Measurements from ENCODE around the gene GALNT6. TPM values are rescaled to one million over a fixed set of nuclear protein-coding genes. Genes with fewer than 3 reads are reported as not detected.

GALNT6 gene
- total and polyA plus RNA-seq, 7 donors, result 0.10 to 2.1 (median 0.40) TPM

DNA sequence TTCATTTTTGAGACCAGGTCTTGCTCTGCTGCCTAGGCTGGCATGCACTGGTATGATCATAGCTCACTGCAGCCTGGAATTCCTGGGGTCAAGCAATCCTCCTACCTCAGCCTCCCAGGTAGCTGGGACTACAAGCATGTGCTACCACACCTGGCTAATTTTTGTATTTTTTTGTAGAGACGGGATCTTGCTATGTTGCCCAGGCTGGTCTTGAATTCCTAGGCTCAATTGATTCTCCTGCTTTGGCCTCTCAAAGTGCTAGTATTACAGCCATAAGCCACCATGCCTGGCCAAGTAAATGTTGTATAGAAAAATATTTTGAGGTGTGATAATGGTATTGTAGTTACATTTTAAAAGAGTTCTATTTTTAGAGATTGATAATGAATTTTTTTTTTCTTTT lies 79.8 kb downstream of the GALNT6 start:
- intact Hi-C loops (cut with DNase I), result no loop called here
- TF ChIP-seq, protein P1, sequence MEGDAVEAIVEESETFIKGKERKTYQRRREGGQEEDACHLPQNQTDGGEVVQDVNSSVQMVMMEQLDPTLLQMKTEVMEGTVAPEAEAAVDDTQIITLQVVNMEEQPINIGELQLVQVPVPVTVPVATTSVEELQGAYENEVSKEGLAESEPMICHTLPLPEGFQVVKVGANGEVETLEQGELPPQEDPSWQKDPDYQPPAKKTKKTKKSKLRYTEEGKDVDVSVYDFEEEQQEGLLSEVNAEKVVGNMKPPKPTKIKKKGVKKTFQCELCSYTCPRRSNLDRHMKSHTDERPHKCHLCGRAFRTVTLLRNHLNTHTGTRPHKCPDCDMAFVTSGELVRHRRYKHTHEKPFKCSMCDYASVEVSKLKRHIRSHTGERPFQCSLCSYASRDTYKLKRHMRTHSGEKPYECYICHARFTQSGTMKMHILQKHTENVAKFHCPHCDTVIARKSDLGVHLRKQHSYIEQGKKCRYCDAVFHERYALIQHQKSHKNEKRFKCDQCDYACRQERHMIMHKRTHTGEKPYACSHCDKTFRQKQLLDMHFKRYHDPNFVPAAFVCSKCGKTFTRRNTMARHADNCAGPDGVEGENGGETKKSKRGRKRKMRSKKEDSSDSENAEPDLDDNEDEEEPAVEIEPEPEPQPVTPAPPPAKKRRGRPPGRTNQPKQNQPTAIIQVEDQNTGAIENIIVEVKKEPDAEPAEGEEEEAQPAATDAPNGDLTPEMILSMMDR (IDR thresholded peaks at IDR 0.05), result no peak
- H3K27me3 ChIP-seq (ENCODE audit: insufficient read depth in 3 of 3, low read length in 2 of 3), result no peaks in the 10 kb centered on the region
- no peak for ATAC-seq
- H3K4me3 ChIP-seq, result no peak overlapping the region
- DNase-seq, result no peak
- no peaks in the 10 kb centered on the region for H3K36me3 ChIP-seq (ENCODE audit: insufficient read depth in 1 of 2, low read depth in 1 of 2)
- WGBS, 3 donors, result 83 to 100% (median 96%) methylated on average over 1 of the region's 1 CpG
- H3K9me3 ChIP-seq, result no peaks in the 10 kb centered on the region
- H3K27ac ChIP-seq, result no peak overlapping the region
- H3K4me1 ChIP-seq, result no peaks in the 10 kb centered on the region

DNA sequence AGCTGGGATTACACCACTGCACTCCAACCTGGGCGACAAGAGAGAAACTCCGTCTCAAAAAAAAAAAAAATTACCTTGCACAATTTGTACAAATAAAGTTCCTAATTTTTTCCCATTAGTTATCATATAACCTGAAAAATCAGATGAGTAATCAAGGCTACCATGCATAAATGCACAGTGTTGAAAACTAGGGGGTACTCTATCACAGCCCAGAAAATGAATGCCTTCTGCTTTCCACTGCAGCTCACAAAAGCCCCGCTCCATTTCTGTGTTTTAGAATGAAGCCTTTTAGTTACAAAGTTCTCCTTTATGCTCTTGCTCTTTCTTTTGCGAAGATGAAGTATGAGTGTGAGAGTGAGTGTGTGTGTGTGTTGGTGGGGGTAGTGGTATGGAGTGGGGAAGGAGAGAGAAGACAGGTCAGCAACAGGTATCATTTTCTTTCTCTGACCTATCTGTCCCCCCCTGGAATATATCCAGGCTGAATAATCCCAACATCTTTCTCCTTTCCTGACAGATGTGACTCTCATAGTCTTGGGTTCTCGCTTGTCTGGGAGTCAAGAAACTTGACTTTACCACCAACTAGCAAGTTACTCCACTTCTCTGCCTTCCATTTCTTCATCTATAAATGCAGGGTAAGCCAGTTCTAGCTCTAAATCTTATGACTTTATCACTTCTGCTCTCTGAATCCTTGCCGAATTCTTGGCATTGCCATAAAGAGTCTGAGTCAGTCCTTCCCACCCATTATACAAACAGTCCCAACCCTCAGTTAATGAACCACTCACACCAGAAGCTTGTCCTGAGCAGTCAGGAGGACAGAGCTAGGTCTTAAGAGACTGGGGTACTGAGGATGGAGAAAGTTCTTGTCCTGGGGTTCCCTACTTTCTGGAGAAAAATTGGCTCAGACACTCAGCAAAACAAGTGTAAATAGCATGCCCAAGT lies 83.3 kb downstream of the GALNT6 start:
- no peak for ATAC-seq
- TF ChIP-seq, protein P1 (IDR thresholded peaks at IDR 0.05), result no peak
- no peaks in the 10 kb centered on the region for H3K9me3 ChIP-seq
- no peak overlapping the region for H3K4me3 ChIP-seq
- no peaks in the 10 kb centered on the region for H3K4me1 ChIP-seq
- no peaks in the 10 kb centered on the region for H3K27me3 ChIP-seq (ENCODE audit: insufficient read depth in 3 of 3, low read length in 2 of 3)
- no peak for DNase-seq
- no peak overlapping the region for H3K27ac ChIP-seq
- H3K36me3 ChIP-seq (ENCODE audit: insufficient read depth in 1 of 2, low read depth in 1 of 2), result no peaks in the 10 kb centered on the region
- 75 to 79% (median 77%) methylated on average over 6 of the region's 6 CpGs for WGBS, 3 donors
- intact Hi-C loops (cut with DNase I), result no loop called here

DNA sequence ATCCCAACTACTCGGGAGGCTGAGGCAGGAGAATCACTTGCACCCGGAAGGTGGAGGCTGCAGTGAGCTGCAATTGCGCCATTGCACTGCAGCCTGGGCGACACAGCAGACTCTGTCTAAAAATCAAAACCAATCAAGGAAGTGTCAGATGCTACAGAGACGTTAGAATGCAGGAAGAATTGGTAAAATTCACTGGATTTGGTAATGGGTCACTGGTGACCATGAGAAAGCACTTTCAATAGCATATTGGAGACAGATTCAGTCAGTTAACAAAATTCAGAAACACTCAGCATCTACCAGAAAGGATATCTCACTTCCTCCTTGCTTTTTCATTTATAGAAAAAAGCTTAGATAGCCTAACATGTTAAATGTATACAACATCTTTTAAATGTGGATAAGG lies 84.7 kb downstream of the GALNT6 start:
- no peaks in the 10 kb centered on the region for H3K4me1 ChIP-seq
- 81 to 90% (median 85%) methylated on average over 5 of the region's 5 CpGs for WGBS, 3 donors
- no peak overlapping the region for H3K4me3 ChIP-seq
- H3K36me3 ChIP-seq (ENCODE audit: insufficient read depth in 1 of 2, low read depth in 1 of 2), result no peaks in the 10 kb centered on the region
- DNase-seq (no peak), ATAC-seq (no peak)
- TF ChIP-seq, protein P1 (IDR thresholded peaks at IDR 0.05), result no peak
- intact Hi-C loops (cut with DNase I), result no loop called here
- no peaks in the 10 kb centered on the region for H3K9me3 ChIP-seq
- H3K27ac ChIP-seq, result no peak overlapping the region
- no peaks in the 10 kb centered on the region for H3K27me3 ChIP-seq (ENCODE audit: insufficient read depth in 3 of 3, low read length in 2 of 3)

Other genes with a start within 250 kb of the GALNT6 start
- 10 to 100 TPM; 15.7 to 24.6 (median 21.2) TPM for gene TFCP2, start 218.3 kb downstream of the GALNT6 start, total RNA-seq
- gene TFCP2, start 218.3 kb downstream of the GALNT6 start, polyA plus RNA-seq, result 10 to 100 TPM in 2 of 3 donors, 1 to 10 TPM in 1; 7.8 to 16.4 (median 15.1) TPM
- gene POU6F1, start 173.3 kb downstream of the GALNT6 start, total RNA-seq, result 10 to 100 TPM in 3 of 4 donors, 1 to 10 TPM in 1; 7.3 to 20.9 (median 14.5) TPM
- 10 to 100 TPM in 1 of 3 donors, 1 to 10 TPM in 2; 2.3 to 10.3 (median 8.7) TPM for gene POU6F1, start 173.3 kb downstream of the GALNT6 start, polyA plus RNA-seq
- 100 to 1,000 TPM in 2 of 4 donors, 10 to 100 TPM in 2; 62.4 to 157 (median 105) TPM for gene DAZAP2, start 152.6 kb downstream of the GALNT6 start, total RNA-seq
- 100 to 1,000 TPM; 149 to 217 (median 199) TPM for gene DAZAP2, start 152.6 kb downstream of the GALNT6 start, polyA plus RNA-seq
- gene SMAGP, start 121.0 kb downstream of the GALNT6 start, total RNA-seq, result 1 to 10 TPM; 1.8 to 2.9 (median 2.2) TPM
- gene SMAGP, start 121.0 kb downstream of the GALNT6 start, polyA plus RNA-seq, result 1 to 10 TPM; 2.1 to 5.2 (median 2.4) TPM
- gene BIN2, start 67.2 kb downstream of the GALNT6 start, total RNA-seq, result 1 to 10 TPM in 3 of 4 donors, under 1 TPM in 1; 0.81 to 2.0 (median 1.4) TPM
- under 1 TPM; 0.37 to 0.47 (median 0.40) TPM for gene BIN2, start 67.2 kb downstream of the GALNT6 start, polyA plus RNA-seq
- not detected for gene CELA1, start 44.7 kb downstream of the GALNT6 start, total RNA-seq
- gene CELA1, start 44.7 kb downstream of the GALNT6 start, polyA plus RNA-seq, result not detected
- under 1 TPM in 3 of 4 donors, not detected in 1; 0.02 to 0.91 (median 0.16) TPM for gene SLC4A8, start 33.4 kb upstream of the GALNT6 start, total RNA-seq
- gene SLC4A8, start 33.4 kb upstream of the GALNT6 start, polyA plus RNA-seq, result under 1 TPM; 0.03 to 0.23 (median 0.03) TPM
- under 1 TPM; 0.05 to 0.44 (median 0.26) TPM for gene SCN8A, start 199.8 kb upstream of the GALNT6 start, total RNA-seq
- under 1 TPM; 0.03 to 0.08 (median 0.05) TPM for gene SCN8A, start 199.8 kb upstream of the GALNT6 start, polyA plus RNA-seq